ENCODE results near the gene SLC2A4RG. TPM values are rescaled to one million over a fixed set of nuclear protein-coding genes. Genes with fewer than 3 reads are reported as not detected.

Gene SLC2A4RG
- total and polyA plus RNA-seq, 2 donors (not counting 3 experiments of a cell fraction or from before 2014, with no cell fraction given), result 41.7 to 69.4 TPM

GRCh38 chr20:63787749-63788148 is 48.2 kb downstream of the SLC2A4RG start:
- dilution Hi-C loops (cut with MboI; ENCODE audit: extremely low pct_ligation_motif_present, low sequenced_read_pairs) (no loop called here), intact Hi-C loops (cut with micrococcal nuclease) (loop anchor here (2.0 kb wide), 1 partner anchor 185 kb away; no protein-coding TSS in a partner anchor)
- H2AFZ ChIP-seq (ENCODE audit: low read depth, low read length), result no peak overlapping the region
- ChIA-PET CTCF (interaction anchor here (1.2 kb wide), 1 partner anchor 77 kb away, joined by 3 read pairs; no protein-coding TSS in a partner anchor), POLR2A (no interaction called here)
- H3K79me2 ChIP-seq (ENCODE audit: control insufficient read depth, insufficient read depth, low read length), result no peaks in the 10 kb centered on the region
- TF ChIP-seq GATA2 (IDR thresholded peaks at IDR 0.05; ENCODE audit: insufficient read depth, insufficient read length, low read depth, low read length) (no peak), POLR2A (IDR thresholded peaks at IDR 0.05; ENCODE audit: low read depth, low read length) (no peak), FOS (IDR thresholded peaks at IDR 0.05; ENCODE audit: borderline replicate concordance, insufficient read depth, low read length) (no peak), EZH2 (IDR thresholded peaks at IDR 0.05; ENCODE audit: borderline replicate concordance, low read depth, low read length, severe bottlenecking) (no peak), POLR2AphosphoS5 (IDR thresholded peaks at IDR 0.05; ENCODE audit: insufficient read depth, low read depth, low read length) (no peak), MYC (IDR thresholded peaks at IDR 0.05; ENCODE audit: low read depth, low read length) (no peak), JUN (IDR thresholded peaks at IDR 0.05; ENCODE audit: borderline replicate concordance, insufficient read depth, insufficient read length, low read depth) (no peak), MAX (IDR thresholded peaks at IDR 0.05; ENCODE audit: insufficient read depth, insufficient read length) (no peak), CTCF (IDR thresholded peaks at IDR 0.05; ENCODE audit: extremely low read depth in 1 of 2, insufficient read depth in 1 of 2, low read depth in 1 of 2, low read length in 2 of 2) (no peak)
- no peaks in the 10 kb centered on the region for H3K36me3 ChIP-seq (ENCODE audit: control insufficient read depth in 2 of 2, extremely low read depth in 1 of 2, insufficient read depth in 2 of 2, low read length in 2 of 2)
- no peak overlapping the region for H3K4me3 ChIP-seq (replicated peaks in 1 of 3; ENCODE audit: insufficient read depth in 1 of 3, low read depth in 1 of 3, low read length in 3 of 3)
- DNase-seq (ENCODE audit: low read depth, low spot score), result no peak
- no peaks in the 10 kb centered on the region for H3K9me3 ChIP-seq (replicated peaks; ENCODE audit: control insufficient read depth, insufficient read depth, low read length)
- no peak overlapping the region for H3K9ac ChIP-seq (replicated peaks; ENCODE audit: extremely low read depth, insufficient read depth, low read length)
- H3K9me1 ChIP-seq (replicated peaks; ENCODE audit: control insufficient read depth, extremely low read depth, insufficient read depth, low read length), result no peaks in the 10 kb centered on the region
- no peaks in the 10 kb centered on the region for H3K4me1 ChIP-seq (ENCODE audit: control insufficient read depth, extremely low read depth, insufficient read depth, low read length)
- no peaks in the 10 kb centered on the region for H3K27me3 ChIP-seq (ENCODE audit: control insufficient read depth in 2 of 2, insufficient read depth in 2 of 2, low read length in 2 of 2)
- BruUV-seq (replicated peaks), result no TSS peak
- no peak for FAIRE-seq
- no peak overlapping the region for H3K27ac ChIP-seq (ENCODE audit: insufficient read depth, low read depth, low read length)
- H4K20me1 ChIP-seq (replicated peaks; ENCODE audit: control insufficient read depth, extremely low read depth, insufficient read depth, low read length), result no peaks in the 10 kb centered on the region
- no peak overlapping the region for H3K4me2 ChIP-seq (ENCODE audit: insufficient read depth, low read length)
